ENCODE data around the gene LRRC8B.

- TF ChIP-seq CEBPB (IDR thresholded peaks at IDR 0.05) (no peak), RAD21 (IDR thresholded peaks at IDR 0.05; ENCODE audit: low read depth) (no peak)
Measured at GRCh38 chr1:89525169-89525855, 683 bp downstream of the LRRC8B start.
